Hindlimb muscle (tissue), 1 donor: ENCODE measurements around the gene PCSK2. TPM values are rescaled to one million over a fixed set of nuclear protein-coding genes. Genes with fewer than 3 reads are reported as not detected.

ENCODE experiments used
- DNase-seq: peaks from one replicate; pipeline ENCODE4 v3.0.0-alpha.2; 2013
- polyA plus RNA-seq: library from polyadenylated mRNA; unstranded; fragments of 120-200 nt; gene quantifications from one replicate; pipeline ENCODE4 v1.2.1, GENCODE V29; 2013; ENCODE audit not compliant: insufficient read length

Gene PCSK2
- polyA plus RNA-seq, 1 donor = 0.71 TPM

- DNase-seq = no peak
These were observed 46.9 kb downstream of the PCSK2 start for GRCh38 chr20:17273717-17274116.

GRCh38 chr20:17276101-17276500 lies 49.3 kb downstream of the PCSK2 start:
- no peak for DNase-seq

- DNase-seq = no peak
These were observed 54.6 kb downstream of the PCSK2 start for GRCh38 chr20:17281478-17281877.

GRCh38 chr20:17282501-17282900 lies 55.7 kb downstream of the PCSK2 start:
- no peak for DNase-seq

GRCh38 chr20:17287503-17287902 lies 60.7 kb downstream of the PCSK2 start:
- DNase-seq = no peak

GRCh38 chr20:17287998-17288397 lies 61.2 kb downstream of the PCSK2 start:
- no peak for DNase-seq

- no peak for DNase-seq
These were observed 68.4 kb downstream of the PCSK2 start for GRCh38 chr20:17295151-17295726.

- DNase-seq = no peak
These were observed 69.2 kb downstream of the PCSK2 start for GRCh38 chr20:17295991-17296390.

GRCh38 chr20:17298171-17298570 lies 71.3 kb downstream of the PCSK2 start:
- DNase-seq = no peak

GRCh38 chr20:17298751-17299150 lies 71.9 kb downstream of the PCSK2 start:
- DNase-seq = no peak

- DNase-seq = no peak
These were observed 73.3 kb downstream of the PCSK2 start for GRCh38 chr20:17300113-17300512.

- DNase-seq = no peak
These were observed 77.9 kb downstream of the PCSK2 start for GRCh38 chr20:17304774-17305173.

- no peak for DNase-seq
These were observed 79.6 kb downstream of the PCSK2 start for GRCh38 chr20:17306427-17306826.

- DNase-seq = no peak
These were observed 87.4 kb downstream of the PCSK2 start for GRCh38 chr20:17314264-17314663.

- no peak for DNase-seq
These were observed 88.8 kb downstream of the PCSK2 start for GRCh38 chr20:17315407-17316231.

- DNase-seq = no peak
These were observed 89.6 kb downstream of the PCSK2 start for GRCh38 chr20:17316316-17317038.

GRCh38 chr20:17317341-17317740 lies 90.5 kb downstream of the PCSK2 start:
- DNase-seq = no peak

- DNase-seq = no peak
These were observed 93.6 kb downstream of the PCSK2 start for GRCh38 chr20:17320456-17320855.

- DNase-seq = no peak
These were observed 99.3 kb downstream of the PCSK2 start for GRCh38 chr20:17326096-17326495.

GRCh38 chr20:17327185-17328148 lies 100.6 kb downstream of the PCSK2 start:
- DNase-seq = no peak

GRCh38 chr20:17334932-17335331 lies 108.1 kb downstream of the PCSK2 start:
- DNase-seq = no peak

GRCh38 chr20:17339000-17339399 lies 112.2 kb downstream of the PCSK2 start:
- DNase-seq = no peak
